ENCODE results near the gene TRIM71. TPM values are rescaled to one million over a fixed set of nuclear protein-coding genes. Genes with fewer than 3 reads are reported as not detected.
"Not testable (repeated sequence)": the region's sequence is repeated elsewhere in the genome, so short reads cannot be mapped to it uniquely, and the experiment has no call there.

The TRIM71 gene
- total RNA-seq, 1 donor from 2014 or later, result 0.07 TPM

GRCh38 chr3:32823641-32824184 is 5.9 kb downstream of the TRIM71 start:
- H3K9me3 Mint-ChIP-seq; H3K36me3 Mint-ChIP-seq (ENCODE audit: low read depth); H3K4me1 Mint-ChIP-seq; intact Hi-C loops (cut with micrococcal nuclease); DNase-seq; H3K4me3 Mint-ChIP-seq; H3K27ac Mint-ChIP-seq: not testable (repeated sequence)
- peaks cover 38% of the 10 kb centered on the region for H3K27me3 Mint-ChIP-seq

GRCh38 chr3:32825601-32826375 is 8.0 kb downstream of the TRIM71 start:
- peaks cover 20% of the 10 kb centered on the region for H3K27me3 Mint-ChIP-seq
- no peak for DNase-seq
- no peaks in the 10 kb centered on the region for H3K36me3 Mint-ChIP-seq (ENCODE audit: low read depth)
- no peak overlapping the region for H3K4me3 Mint-ChIP-seq
- no peaks in the 10 kb centered on the region for H3K9me3 Mint-ChIP-seq
- no peaks in the 10 kb centered on the region for H3K4me1 Mint-ChIP-seq
- no peak overlapping the region for H3K27ac Mint-ChIP-seq
- intact Hi-C loops (cut with micrococcal nuclease), result no loop called here

DNA sequence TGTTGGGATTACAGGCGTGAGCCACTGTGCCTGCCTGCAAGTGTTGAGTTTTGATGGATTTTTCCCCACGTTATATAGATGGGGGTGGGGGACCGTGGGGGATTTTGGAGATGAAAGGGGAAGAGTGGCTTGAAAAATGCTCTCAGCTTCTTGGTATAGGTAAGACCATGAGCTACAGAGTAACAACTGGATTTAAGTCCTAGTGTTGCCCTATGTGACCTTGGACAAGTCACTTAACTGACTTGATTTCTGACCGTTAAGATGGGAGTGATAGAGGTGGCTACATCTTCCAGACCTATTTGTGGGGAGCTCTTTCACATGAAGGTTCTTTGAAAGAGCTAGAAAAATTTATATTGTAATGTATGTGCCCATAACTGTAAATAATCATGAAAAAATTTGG is 13.3 kb downstream of the TRIM71 start:
- intact Hi-C loops (cut with micrococcal nuclease), result no loop called here
- H3K27ac Mint-ChIP-seq, result no peak overlapping the region

GRCh38 chr3:32831791-32832190 is 14.0 kb downstream of the TRIM71 start:
- intact Hi-C loops (cut with micrococcal nuclease), result no loop called here
- peaks cover 29% of the 10 kb centered on the region for H3K27me3 Mint-ChIP-seq
- no peak overlapping the region for H3K27ac Mint-ChIP-seq

More for the DNA sequence above, 13.3 kb downstream of the TRIM71 start:
- Mint-ChIP-seq H3K4me3 (no peak overlapping the region), H3K36me3 (ENCODE audit: low read depth) (no peaks in the 10 kb centered on the region), H3K9me3 (no peaks in the 10 kb centered on the region), H3K4me1 (no peaks in the 10 kb centered on the region), H3K27me3 (peaks cover 24% of the 10 kb centered on the region)
- no peak for DNase-seq

DNA sequence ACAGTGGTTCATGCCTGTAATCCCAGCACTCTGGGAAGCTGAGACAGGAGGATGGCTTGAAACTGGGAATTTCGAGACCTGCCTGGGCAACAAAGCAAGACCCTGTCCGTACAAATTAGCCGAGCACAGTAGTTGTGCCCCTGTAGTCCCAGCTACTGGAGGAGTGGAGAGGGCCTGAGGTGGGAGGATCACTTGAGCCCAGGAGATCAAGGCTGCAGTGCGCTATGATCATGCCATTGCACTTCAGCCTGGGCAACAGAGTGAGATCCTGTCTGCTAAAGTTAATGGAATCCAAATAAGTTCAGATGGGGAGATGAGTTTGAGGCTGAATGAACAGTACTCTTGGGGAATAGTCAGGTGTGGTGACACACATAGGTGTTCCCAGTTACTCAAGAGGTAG is 14.4 kb downstream of the TRIM71 start:
- peaks cover 30% of the 10 kb centered on the region for H3K27me3 Mint-ChIP-seq
- H3K4me3 Mint-ChIP-seq, result no peak overlapping the region
- no peaks in the 10 kb centered on the region for H3K9me3 Mint-ChIP-seq
- H3K27ac Mint-ChIP-seq, result no peak overlapping the region
- no peaks in the 10 kb centered on the region for H3K4me1 Mint-ChIP-seq
- no peaks in the 10 kb centered on the region for H3K36me3 Mint-ChIP-seq (ENCODE audit: low read depth)
- intact Hi-C loops (cut with micrococcal nuclease), result no loop called here
- DNase-seq, result no peak

More at GRCh38 chr3:32831791-32832190, 14.0 kb downstream of the TRIM71 start:
- no peak overlapping the region for H3K4me3 Mint-ChIP-seq
- H3K9me3 Mint-ChIP-seq, result no peaks in the 10 kb centered on the region
- H3K36me3 Mint-ChIP-seq (ENCODE audit: low read depth), result no peaks in the 10 kb centered on the region
- H3K4me1 Mint-ChIP-seq, result no peaks in the 10 kb centered on the region
- DNase-seq, result no peak

DNA sequence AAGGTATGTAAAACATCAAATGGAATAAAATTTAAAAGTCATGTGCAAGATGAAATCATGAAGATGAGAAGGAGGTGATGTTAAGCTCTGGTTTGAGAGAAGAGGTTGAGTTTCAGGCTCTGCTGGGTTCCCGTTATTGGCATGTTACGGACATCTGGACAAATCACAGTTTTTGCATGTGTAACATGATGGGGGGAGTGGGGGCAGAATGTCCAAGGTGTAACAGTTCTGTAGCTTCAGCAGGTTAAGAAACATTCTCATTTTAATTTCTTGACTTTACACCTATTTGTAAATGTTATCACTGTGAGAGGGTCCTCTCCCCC is 17.2 kb downstream of the TRIM71 start:
- no peak overlapping the region for H3K27ac Mint-ChIP-seq
- H3K4me3 Mint-ChIP-seq, result no peak overlapping the region
- H3K36me3 Mint-ChIP-seq (ENCODE audit: low read depth), result no peaks in the 10 kb centered on the region
- peaks cover 27% of the 10 kb centered on the region for H3K27me3 Mint-ChIP-seq
- H3K4me1 Mint-ChIP-seq, result no peaks in the 10 kb centered on the region
- no peaks in the 10 kb centered on the region for H3K9me3 Mint-ChIP-seq
- intact Hi-C loops (cut with micrococcal nuclease), result no loop called here
- DNase-seq, result no peak

DNA sequence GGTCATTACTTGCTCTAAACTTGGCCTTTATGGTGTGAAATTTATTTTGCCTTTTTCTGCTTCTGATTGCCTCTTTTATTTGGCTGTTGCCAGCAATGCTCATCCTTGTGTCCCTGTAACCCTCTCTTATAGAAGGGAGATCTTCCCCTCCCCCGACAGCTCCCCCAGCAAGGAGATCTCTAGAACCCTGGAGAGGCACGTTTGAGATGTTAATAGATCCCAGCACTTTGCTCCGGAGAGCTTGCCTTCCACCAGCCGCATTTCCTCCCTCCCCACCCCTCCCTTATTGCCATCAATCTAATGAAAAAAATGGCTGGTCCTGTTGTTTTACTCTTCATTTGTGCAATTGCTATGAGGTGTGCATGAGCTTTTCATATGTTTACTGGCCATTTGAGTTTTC is 18.2 kb downstream of the TRIM71 start:
- Mint-ChIP-seq H3K9me3 (no peaks in the 10 kb centered on the region), H3K4me1 (no peaks in the 10 kb centered on the region), H3K4me3 (no peak overlapping the region), H3K36me3 (ENCODE audit: low read depth) (no peaks in the 10 kb centered on the region), H3K27ac (no peak overlapping the region), H3K27me3 (peaks cover 29% of the 10 kb centered on the region)
- intact Hi-C loops (cut with micrococcal nuclease), result no loop called here
- DNase-seq, result no peak

DNA sequence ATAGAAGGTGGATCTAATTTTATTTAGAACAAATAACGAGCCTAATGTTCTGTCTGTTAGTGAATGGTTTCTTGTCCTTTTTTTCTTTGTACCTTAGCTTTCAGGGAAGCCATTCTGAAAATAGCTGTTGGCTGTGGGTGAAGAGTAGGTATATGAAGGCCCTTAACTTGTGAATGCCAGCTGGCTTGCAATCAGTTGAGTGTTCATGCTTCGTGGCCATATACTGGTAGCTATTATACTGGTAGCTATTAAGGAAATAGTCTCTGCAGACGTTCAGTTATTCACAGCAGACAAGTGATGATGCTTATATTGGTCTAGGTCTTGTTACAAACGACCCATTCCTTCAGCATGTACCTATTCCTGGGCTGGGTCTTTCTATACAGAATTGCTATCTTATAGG is 18.8 kb downstream of the TRIM71 start:
- DNase-seq, result no peak
- H3K27ac Mint-ChIP-seq, result no peak overlapping the region
- H3K36me3 Mint-ChIP-seq (ENCODE audit: low read depth), result no peaks in the 10 kb centered on the region
- no peak overlapping the region for H3K4me3 Mint-ChIP-seq
- H3K9me3 Mint-ChIP-seq, result no peaks in the 10 kb centered on the region
- intact Hi-C loops (cut with micrococcal nuclease), result no loop called here
- peaks cover 29% of the 10 kb centered on the region for H3K27me3 Mint-ChIP-seq
- H3K4me1 Mint-ChIP-seq, result no peaks in the 10 kb centered on the region

DNA sequence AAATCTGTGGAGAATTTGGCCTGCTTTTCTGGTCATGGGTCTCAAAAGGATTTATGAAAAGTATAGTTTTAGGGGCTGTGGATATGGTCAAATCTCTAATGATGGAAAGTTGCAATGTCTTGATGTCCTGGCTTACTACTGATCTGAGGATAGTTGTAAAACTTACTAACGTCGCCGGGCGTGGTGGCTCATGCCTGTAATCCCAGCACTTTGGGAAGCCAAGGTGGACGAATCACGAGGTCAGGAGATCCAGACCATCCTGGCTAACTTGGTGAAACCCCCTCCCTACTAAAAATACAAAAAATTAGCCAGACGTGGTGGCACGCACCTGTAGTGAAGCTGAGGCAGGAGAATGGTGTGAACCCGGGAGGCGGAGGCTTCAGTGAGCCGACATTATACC is 19.6 kb downstream of the TRIM71 start:
- Mint-ChIP-seq H3K9me3 (no peaks in the 10 kb centered on the region), H3K4me3 (no peak overlapping the region), H3K36me3 (ENCODE audit: low read depth) (no peaks in the 10 kb centered on the region), H3K4me1 (peaks cover 6% of the 10 kb centered on the region), H3K27ac (no peak overlapping the region), H3K27me3 (peaks cover 25% of the 10 kb centered on the region)
- intact Hi-C loops (cut with micrococcal nuclease), result no loop called here
- DNase-seq, result no peak

DNA sequence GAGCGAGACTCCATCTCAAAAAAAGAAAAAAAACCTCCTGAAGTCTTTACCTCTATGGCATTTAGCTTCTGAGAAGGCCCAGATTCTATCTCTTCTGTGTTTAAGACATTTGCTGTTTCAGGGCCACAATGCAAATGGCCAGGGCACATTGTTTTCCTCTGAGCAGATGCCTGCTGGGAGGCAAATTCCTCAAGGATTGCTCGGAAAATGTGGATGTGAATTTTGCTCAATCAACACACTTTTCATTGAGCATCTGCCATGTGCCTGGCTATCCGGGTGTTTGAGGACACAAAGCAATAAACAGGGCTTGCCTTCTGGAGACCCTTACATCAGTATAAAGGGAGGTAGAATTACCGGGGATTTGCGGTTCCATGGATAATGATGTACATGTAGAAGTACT is 20.0 kb downstream of the TRIM71 start:
- Mint-ChIP-seq H3K4me1 (peaks cover 9% of the 10 kb centered on the region), H3K27ac (no peak overlapping the region), H3K4me3 (no peak overlapping the region), H3K9me3 (no peaks in the 10 kb centered on the region), H3K36me3 (ENCODE audit: low read depth) (no peaks in the 10 kb centered on the region), H3K27me3 (peaks cover 25% of the 10 kb centered on the region)
- no peak for DNase-seq
- intact Hi-C loops (cut with micrococcal nuclease), result no loop called here

DNA sequence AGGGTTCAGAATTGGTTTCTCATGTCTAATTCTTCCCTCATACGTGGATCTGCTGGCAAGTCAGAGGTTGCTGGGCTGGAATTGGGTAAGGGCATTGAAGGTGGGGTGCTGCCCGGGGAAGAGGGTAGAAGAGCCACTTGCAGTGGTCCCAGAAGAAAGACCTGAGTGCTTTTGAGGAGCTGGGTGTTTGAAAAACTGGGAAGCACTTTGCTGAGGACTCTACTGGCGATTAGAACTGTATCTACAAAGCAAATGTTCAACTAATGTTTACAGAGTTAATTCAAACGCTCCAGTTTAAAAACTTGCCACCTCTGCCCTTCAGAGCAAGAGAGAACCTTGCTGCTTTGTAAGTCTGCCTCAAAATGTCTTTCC is 21.9 kb downstream of the TRIM71 start:
- H3K27me3 Mint-ChIP-seq, result peaks cover 21% of the 10 kb centered on the region
- no peak overlapping the region for H3K4me3 Mint-ChIP-seq
- H3K27ac Mint-ChIP-seq, result no peak overlapping the region
- DNase-seq, result no peak
- intact Hi-C loops (cut with micrococcal nuclease), result no loop called here
- no peaks in the 10 kb centered on the region for H3K36me3 Mint-ChIP-seq (ENCODE audit: low read depth)
- no peaks in the 10 kb centered on the region for H3K9me3 Mint-ChIP-seq
- H3K4me1 Mint-ChIP-seq, result peaks cover 13% of the 10 kb centered on the region

DNA sequence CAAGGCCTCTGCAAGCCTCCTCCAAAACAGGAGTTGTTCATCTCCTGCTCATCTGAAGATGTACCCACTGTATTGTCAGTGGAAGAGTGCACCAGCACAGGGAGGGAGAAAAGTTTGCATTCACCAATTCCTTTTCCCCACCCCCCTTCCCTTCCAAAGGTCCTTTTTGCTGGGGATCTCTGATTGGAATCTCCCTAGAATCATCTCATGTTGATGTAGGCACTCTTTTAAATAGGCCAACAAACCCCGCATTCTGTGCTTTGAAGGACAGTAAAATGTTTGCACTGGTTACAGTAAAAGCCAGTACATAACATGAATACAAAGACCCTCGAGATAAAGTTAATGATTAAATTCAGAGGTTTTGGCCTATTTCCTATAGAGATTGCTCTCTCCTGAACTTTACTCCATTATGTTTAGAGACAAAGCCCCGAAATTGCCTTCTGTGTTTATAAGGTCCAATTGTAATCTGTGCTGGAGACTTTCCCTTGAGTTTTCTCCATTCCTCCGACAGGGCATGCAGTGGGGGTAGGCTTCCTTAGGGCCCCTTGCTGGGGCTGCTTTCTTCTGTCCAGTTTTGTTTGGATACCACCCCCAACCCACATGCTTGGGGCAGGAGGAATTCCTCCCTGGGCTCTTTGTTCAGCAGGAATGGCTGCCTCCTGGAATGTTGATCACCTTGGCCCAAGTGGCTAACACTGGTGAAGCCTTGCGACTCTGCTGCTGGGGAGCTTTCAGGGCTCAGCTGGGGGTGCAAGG is 22.5 kb downstream of the TRIM71 start:
- Mint-ChIP-seq H3K27me3 (peaks cover 16% of the 10 kb centered on the region), H3K4me3 (no peak overlapping the region), H3K9me3 (no peaks in the 10 kb centered on the region), H3K27ac (no peak overlapping the region), H3K36me3 (ENCODE audit: low read depth) (no peaks in the 10 kb centered on the region), H3K4me1 (peaks cover 13% of the 10 kb centered on the region)
- intact Hi-C loops (cut with micrococcal nuclease), result no loop called here
- no peak for DNase-seq

DNA sequence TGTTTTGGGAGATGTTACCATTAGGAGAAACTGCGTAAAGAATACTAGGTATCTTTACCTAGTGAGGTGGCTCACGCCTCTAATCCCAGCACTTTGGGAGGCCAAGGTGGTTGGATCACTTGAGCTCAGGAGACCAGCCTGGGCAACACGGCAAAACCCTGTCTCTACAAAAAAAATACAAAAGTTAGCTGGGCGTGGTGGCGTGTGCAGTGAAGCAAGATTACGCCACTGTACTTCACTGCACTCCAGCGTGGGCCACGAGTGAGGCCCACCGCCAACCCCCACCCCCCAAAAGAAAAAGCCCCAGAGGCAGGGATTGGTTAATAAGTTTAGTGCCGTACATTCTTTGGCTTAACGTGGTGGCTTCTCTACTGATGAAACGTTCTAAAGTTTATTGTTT is 23.5 kb downstream of the TRIM71 start:
- H3K9me3 Mint-ChIP-seq, result no peaks in the 10 kb centered on the region
- no peak overlapping the region for H3K4me3 Mint-ChIP-seq
- peaks cover 11% of the 10 kb centered on the region for H3K27me3 Mint-ChIP-seq
- DNase-seq, result no peak
- peaks cover 13% of the 10 kb centered on the region for H3K4me1 Mint-ChIP-seq
- no peaks in the 10 kb centered on the region for H3K36me3 Mint-ChIP-seq (ENCODE audit: low read depth)
- no peak overlapping the region for H3K27ac Mint-ChIP-seq
- intact Hi-C loops (cut with micrococcal nuclease), result no loop called here

GRCh38 chr3:32841867-32842470 is 24.2 kb downstream of the TRIM71 start:
- H3K27ac Mint-ChIP-seq, result no peak overlapping the region
- no peak overlapping the region for H3K4me3 Mint-ChIP-seq
- peaks cover 10% of the 10 kb centered on the region for H3K27me3 Mint-ChIP-seq
- DNase-seq, result no peak
- peaks cover 13% of the 10 kb centered on the region for H3K4me1 Mint-ChIP-seq
- no peaks in the 10 kb centered on the region for H3K9me3 Mint-ChIP-seq
- H3K36me3 Mint-ChIP-seq (ENCODE audit: low read depth), result no peaks in the 10 kb centered on the region
- intact Hi-C loops (cut with micrococcal nuclease), result no loop called here
